Measurements from ENCODE around the gene PDE8B.
"Not testable (repeated sequence)": the region's sequence is repeated elsewhere in the genome, so short reads cannot be mapped to it uniquely, and the experiment has no call there.

The PDE8B gene

GRCh38 chr5:77461287-77461686 is 250.8 kb downstream of the PDE8B start:
- DNase-seq: no peak

GRCh38 chr5:77463905-77464304 is 253.4 kb downstream of the PDE8B start:
- no peak for DNase-seq

- not testable (repeated sequence) for DNase-seq
Observed at GRCh38 chr5:77468875-77469274, 258.4 kb downstream of the PDE8B start.

- not testable (repeated sequence) for DNase-seq
Observed at GRCh38 chr5:77475041-77475440, 264.6 kb downstream of the PDE8B start.

Data from activated naive CD4-positive, alpha-beta T cell treated with Interleukin-2 at 50 U/mL for 16 hours (primary cell).